GM19463 (cell line): ENCODE measurements around the gene NT5DC3.

ENCODE experiments used
- ATAC-seq: cut with Tn5 transposase; IDR thresholded peaks from one replicate; pipeline ENCODE4 v1.9.1; 2021; ENCODE audit warnings: mild to moderate bottlenecking, moderate library complexity; ENCODE audit not compliant: unreplicated experiment

Gene NT5DC3

DNA sequence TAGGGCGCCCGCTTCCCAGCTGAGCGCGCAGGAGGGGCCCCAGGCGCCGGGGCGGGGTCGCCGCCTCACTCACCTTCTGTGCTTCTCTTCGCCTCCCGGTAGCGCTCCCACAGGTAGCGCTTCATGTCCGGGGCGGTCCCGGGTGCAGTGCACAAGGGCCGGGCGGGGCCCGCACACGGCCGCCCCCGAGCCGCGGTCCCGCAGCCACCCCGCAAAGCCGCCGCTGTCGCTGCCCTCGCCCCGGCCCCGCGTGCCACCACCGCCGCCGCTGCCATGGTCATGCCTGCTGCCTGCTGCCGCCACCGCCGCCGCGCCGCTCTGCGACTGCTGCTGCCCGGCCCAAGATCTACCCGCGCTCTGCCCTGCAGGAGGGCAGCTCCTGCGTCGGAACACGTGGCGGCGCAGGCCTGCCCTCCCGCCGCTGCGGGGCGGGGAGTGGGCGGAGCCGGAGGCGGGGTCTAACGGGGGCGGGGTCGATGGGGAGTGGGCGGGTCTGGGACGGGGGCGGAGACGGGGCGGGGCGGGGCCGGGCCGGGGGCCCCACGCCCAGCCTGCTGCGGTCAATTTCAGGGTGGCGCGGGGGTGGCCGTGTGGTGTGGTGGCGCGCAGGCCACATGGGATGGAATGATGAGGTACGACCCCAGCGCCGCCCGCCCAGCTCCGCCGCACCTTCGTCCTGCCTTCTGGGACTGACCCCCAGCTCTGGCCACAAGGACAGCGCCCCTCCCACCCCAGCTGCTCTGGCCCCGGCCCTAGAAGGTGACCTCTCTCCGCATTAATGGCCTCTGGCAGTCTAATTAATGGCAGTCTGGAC is at the start of gene NT5DC3:
Gene NT5DC3, minus strand, starts transcription at position 359 of the 814 bp plus-strand sequence. Its CDS starts 78 bp downstream, at position 281.
- peak; percentile 79 for ATAC-seq

DNA sequence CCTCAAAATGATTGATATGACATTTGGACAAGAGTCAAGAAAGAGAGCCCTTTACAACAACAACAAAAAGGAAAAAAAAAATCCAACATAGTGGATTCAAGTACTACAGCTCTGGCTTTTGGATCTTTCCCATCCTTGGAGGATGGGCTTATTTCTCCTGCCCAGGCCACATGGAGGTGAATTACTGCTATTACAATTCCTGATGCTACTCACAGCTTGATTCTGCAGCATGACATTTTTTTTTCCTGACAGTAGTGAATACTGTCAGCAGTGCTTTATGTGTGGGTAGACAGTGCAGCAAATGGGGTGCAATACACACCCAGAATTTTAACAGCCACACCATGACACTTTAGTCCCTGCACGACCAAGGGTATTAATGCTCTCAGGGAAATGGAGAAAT is 46.7 kb upstream of the NT5DC3 start:
- ATAC-seq = no peak

DNA sequence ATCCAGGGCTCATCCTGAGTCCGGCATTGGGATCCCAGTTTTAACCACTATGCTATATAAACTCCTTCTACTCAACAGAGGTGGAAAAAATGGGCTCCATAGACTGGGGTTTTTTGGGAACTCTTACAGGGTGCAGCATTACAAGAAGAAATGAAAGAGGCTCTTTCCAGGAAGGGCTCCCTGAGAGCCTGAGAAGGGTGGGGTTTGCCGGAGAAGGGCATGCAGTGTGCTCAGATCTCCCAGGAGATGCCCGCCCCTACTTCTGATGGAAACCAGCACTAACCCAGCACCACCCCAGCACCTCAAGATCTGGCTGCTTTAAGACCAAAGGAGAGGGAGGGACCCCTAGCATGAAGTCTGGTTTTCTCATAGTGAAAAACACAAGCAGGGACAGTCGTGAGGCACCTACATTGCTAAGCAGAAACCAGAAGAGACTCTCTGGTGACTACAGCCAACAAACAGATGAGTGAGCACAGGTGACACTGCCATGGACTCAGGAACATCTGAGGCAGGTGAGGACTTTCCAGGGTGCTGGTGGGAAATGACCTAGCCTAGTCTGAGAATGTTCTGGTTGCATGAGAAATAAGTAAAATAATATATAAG is 45.3 kb upstream of the NT5DC3 start:
- ATAC-seq = no peak

DNA sequence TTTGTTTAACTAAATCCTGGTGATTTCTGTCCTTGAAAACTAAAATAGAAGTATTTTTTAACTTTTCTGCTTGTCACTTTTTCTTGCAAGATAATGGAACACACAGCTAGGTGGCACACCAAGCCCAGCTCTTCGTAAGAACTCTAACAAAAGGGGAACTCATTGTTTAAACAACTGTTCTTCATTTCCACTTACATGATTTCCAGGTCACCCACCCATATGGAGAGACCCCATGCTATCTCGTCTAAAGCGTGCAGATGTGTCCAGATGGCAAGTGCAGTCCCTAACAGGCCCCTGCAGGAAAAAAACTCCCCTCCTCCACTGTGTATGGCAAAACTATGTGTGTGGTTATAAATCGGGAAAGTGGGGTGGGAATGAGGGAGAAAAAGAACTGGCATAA is 43.3 kb upstream of the NT5DC3 start:
- ATAC-seq = no peak

DNA sequence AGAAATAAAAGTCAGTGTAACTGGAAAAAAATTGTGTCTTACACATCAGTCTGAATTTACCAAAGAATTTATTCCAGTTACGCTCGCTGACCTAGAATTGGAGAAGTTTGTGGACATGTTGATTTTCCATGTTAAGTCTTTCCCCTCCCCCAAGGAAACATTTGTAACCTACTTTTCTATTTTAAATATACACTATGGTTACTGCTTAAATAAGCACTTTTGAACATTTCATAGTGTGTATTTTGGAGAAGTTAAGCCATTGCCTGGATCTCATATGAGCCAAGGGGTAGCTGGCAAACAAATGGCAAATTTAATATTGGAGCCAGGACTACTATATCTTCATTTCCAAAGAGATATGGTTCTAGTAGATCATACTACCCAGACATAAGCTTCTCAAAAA is 42.9 kb upstream of the NT5DC3 start:
- no peak for ATAC-seq

DNA sequence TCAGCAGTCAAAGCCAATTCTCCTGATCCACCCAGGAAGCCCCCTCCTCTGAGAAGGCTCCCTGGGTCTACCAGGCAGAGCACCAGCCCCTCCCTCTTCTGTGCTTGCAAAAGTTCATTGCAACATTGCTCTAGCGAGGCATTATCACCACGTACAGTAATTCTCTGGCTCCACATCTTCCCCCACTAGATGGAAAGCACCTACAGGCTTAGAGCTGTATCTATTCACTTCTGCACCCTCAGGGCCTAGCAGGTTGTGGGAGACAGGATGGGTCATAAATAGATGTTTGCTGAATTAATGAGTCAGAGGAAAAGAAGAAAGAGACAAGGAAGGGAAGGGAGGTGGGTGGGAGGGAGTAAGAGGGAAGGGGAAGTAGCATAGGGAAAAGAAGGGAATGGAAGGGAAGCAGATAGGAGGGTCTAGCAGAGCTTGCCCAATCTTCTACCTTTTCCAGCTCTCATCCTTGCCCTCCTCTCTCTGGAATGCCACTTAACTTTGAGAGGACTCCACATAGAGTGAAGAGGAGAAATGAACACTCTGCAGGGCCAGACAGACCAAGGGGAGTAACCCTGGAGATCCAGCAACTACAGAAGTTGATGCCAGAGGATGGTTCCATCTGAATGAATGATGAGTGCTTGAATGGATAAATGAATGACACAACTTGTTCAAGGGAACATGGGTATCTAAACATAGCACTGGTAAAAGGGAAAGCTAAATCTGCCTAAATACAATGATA is 42.0 kb upstream of the NT5DC3 start:
- peak; percentile 28 for ATAC-seq

DNA sequence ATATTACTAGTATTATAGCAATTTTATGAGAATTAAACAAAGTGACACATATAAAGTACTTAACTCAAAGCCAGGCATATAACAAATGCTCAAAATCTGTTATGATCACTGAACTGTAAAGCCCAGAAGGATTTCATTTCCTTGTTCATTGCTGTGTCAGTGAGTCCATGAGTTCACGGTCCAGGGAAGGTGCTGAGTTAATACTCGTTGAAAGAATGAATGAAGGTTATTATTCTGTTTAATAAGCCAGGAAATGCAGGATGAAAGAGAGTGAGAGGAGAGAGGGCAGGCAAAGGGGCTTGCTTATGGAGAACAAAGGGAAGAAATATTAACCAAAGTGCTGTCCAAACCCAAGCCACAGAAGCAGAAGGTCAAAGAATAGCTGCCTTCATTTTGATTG is 40.2 kb upstream of the NT5DC3 start:
- no peak for ATAC-seq

DNA sequence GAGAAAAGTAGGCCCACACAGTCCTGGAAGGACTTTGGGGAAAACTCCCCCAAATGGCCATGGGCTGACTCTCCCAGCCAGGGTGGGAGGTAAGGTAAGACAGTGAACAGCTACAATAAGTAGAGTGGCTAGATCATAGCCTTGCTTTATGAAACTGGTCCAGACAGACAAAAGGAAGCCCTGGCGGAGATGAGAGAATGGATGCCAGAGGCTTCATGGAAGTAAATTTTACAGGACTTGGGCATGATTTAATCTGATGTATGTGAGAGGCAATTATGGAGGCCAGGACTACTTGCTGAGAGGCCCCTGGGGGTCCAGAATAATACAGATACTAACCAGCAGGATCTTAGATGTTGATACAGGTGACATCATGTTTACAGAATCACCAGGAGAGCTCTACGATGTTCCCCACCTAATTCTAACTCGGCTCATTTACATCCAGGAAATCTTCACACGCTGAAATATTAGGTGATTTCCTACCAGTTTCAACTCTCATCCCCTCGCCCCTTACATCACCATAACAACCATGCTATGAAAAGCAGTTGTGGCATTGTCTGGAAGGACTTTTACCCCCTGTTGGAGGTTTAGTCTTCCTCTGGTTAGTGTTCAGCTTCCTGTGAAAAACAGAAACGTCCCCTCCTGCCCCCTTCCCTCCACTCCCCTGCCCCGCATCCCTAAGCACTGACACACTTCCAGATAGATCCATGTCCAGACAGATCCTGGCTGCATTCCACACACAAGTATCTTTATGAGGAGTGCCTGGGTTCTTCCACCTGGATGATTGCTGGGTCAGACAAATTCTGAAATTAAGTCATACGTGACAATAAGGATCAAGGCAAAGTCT is 39.5 kb upstream of the NT5DC3 start:
- ATAC-seq = peak; percentile 71

DNA sequence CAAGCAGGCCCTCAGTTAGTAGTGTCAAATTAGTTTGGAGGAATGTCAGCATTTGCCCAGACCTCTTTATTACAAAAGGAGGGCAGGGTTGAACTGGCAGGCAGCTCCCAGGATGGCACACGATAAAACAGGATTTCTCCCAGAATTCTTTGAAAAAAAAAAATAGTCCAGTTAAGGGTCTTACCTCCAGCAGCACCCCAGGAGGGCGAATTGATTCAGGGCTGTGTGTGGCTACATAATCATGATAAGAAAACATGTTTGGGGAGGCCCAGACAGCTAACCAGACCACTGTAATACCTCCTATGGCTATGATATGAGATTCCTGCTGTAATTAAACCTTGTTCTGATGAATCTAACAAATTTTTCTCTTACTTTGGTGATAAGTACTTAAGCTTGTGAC is 38.8 kb upstream of the NT5DC3 start:
- ATAC-seq = no peak

DNA sequence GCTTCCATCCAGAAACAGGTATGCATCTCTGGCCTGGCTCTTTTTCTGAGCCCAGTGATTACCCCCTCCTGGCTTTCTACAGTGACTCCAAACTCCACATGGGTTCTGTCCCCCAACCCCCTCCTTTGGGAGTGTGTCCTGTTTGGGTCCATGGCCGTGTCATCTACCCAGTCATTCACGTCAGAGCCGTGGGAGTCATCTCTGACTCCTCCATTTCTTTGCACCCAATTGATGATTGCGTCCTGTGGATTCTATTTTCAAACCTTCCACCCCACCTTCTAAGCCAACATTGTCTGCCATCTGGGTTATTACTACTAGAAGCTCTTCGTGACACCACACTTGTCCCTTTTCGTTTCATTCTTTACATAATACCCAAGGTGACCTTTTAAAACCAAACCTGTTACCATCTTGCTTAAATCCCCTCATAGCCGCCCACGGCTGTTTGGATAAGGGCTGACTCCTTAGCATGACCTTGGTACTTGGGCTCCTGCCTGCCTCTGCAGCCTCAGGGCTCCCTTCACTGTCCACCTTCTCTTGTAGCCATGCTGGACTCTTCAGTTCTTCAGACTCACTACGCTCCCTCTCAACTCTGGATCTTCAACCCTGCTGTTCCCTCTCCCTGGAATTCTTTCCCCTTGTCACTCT is 38.1 kb upstream of the NT5DC3 start:
- no peak for ATAC-seq

DNA sequence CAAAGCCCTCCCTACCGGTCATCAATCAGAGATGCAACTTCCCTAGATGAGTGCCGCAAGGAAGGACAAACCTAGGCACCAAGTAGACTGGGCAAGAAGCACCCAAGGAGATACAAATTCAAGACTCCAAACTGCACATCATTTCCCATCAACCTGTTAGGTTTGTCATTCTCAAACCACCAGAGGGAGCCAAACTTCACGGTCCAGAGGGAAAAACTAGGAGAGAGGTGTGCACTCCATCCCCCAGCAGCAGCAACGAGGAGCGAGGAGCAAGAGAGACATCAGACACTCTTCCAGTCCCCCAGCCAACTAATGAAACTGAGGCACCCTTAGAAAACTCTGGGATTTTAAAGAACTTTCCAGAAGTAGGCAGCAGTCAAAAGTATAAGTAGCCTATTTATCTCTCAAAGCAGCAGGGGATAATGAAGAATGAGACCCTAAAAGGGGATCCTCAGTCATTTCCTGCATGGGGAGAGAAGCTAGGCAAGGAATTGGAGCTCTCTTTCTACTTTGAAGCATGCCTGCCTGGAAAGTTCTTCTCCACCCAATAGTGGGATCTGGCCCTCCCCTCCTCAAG is 37.0 kb upstream of the NT5DC3 start:
- peak; percentile 33 for ATAC-seq

DNA sequence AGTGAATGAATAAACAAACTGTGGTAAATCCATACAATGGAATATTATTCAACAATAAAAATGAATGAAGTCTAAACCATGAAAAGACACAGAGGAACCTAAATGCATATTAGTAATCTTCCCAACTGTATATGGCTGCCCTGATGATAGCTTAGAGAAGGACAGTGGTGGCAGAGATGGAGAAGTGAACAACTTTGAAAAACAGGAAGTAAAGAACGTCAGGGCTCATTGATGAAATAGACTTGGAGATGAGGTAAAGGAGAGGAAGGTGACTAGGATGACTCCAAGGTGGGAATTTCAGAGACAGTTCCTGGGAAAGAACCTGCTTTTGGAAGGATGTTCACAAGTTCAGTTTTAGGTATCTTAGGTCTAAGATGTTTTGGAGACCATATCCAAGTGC is 36.3 kb upstream of the NT5DC3 start:
- no peak for ATAC-seq

DNA sequence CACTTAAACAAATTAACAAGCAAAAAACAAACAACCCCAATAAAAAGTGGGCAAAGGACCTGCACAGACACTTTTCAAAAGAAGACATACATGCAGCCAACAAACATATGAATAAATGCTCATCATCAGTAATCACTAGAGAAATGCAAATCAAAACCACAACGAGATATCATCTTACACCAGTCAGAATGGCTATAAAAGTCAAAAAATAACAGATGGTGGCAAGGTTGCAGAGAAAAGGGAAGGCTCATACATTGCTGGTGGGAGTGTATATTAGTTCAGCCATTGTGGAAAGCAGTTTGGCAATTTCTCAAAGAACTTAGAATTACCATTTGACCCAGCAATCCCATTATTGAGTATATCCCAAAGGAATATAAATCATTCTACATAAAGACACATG is 34.6 kb upstream of the NT5DC3 start:
- no peak for ATAC-seq

DNA sequence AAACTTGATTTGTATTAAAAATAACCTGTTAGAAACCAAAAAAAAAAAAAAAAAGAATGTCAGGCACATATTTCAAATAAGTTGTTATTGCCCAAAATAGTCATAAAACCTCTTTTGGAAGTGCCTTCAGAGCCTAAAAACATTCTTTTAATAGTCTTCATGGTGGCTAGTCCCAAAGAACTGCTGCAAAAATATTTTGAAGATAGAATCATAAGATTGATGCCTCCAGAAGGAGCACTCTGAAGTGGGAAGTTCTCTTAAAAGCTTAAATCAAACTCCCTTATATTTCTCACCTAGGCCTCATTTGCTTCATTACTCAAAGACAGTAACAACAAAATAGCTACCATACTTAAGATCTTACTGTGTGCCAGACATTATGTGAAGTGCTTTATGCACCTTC is 27.2 kb upstream of the NT5DC3 start:
- ATAC-seq = no peak

DNA sequence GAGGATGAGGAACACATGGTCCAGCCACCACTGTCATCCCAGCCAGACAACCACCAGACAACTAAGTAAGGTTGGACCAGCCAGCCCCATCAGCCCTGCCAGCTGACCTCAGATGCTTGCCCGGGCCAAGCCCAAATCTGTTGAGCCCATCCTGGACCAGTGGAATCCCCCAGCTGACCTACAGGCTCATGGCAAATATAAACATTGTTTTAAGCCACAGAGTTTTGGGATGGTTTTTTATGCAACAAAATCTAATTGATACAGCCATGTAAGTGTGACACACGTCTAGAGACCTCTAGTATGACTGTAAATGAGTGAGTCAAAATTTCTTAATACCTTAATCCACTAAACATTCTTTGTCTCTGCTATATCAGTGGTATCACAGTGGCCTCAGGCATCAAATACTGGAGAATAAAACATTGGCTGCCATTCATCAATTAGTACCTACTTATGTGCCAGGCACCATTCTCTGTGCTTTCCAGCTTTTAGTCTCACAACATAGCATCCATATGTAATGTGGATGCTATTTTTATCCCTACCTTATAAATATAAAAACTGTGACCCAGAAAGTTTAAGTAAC is 24.2 kb upstream of the NT5DC3 start:
- no peak for ATAC-seq

DNA sequence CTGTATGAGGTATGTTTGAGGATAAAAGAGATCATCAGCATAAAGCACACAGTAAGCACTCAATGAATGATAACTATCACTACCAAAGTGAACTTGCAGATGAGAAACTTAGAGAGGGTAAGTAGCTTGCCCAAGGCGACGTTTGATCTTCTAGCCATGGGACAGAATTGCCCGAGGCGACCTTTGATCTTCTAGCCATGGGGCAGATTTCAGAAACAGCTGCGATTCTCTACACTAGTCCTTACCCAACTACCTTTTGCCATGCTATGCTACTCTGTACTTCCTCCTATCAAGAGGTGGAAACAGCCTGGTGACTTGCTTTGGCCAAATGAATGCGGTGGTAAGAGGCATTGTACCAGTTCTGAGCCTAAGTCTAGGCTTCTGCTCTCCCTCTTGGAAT is 23.7 kb upstream of the NT5DC3 start:
- no peak for ATAC-seq

DNA sequence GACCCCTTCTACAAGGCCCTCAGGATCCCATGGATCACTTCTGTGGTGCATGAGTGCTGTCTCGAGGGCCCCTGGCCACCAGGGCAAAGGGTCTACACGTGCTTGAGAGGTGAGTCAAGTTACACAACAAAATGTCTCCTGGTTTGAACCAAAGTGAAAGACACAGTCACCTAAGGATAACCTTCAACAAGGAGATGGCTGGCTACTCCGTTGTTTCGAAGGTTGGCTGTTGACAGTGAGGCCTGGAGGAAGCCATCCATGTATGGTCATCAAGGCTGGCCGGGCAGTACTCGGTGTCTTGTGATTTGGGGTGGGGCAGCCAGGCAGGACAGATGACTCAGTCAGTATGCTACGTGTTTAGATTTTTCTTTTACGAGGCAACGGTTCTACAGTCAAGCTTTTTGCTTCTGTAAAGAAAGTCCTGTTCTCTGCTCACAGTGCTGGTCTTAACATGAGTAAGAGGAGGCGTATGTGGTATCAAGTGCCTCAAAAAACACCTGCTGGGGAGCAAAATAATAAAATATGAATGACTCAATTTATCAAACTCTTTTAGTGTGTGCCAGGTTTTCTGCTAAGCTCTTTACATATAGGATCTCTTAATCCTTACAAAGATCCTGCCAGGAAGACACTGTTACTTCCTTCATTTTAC is 18.0 kb upstream of the NT5DC3 start:
- no peak for ATAC-seq

DNA sequence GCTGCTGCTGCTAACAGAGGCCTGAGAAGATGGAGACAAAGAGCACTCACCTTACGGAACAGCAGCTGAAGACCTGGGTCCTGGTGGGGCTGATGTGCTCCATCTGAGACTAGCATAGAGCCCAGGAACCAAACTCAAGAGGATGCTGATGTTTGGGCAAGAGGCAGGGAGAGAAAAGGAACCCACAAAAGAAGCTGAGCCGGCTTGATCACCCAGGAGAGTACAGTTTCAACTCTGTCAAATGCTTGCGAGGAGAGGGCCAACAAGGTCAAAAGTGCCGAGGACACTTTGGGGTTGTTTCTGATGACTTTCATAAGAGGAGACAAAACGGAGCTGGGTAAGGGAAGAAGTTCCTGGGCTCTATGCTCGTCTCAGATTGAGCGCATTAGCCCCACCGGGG is 17.3 kb upstream of the NT5DC3 start:
- no peak for ATAC-seq

DNA sequence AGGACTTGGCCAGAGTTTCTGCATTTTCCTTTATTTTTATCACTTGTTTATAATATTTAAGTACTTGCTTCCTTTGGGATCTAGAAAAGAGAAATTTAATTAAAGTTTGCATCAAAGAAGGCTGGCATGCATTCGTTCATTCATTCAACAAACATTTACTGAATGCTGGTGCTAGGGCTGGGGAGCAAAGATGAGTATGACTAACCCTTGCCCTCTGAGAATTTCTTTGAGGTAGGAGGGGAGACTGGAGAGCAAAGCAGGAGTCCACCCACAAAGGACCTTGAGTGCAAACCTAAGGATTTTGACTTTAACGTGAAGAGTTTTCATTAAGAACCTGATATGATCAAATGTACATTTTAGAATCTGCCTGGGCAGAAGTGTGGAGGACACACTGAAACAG is 16.1 kb upstream of the NT5DC3 start:
- ATAC-seq = no peak
